GM18951 (cell line): ENCODE measurements around the gene CPD.

Source experiments
- POLR2A ChIP-seq: IDR thresholded peaks from 4 replicates; pipeline ENCODE4 v1.6.1; 2011; ENCODE audit warnings: mild to moderate bottlenecking; ENCODE audit not compliant: insufficient read length, insufficient read depth; ENCODE audit errors: extremely low read depth
- in situ Hi-C: fragments of 300-500 bp; cut with MboI; formaldehyde crosslinking; loops from one replicate; pipeline ENCODE4 v1.12.0; 2022; ENCODE audit warnings: low sequenced_read_pairs, mixed read lengths, inconsistent platforms; ENCODE audit not compliant: unreplicated experiment

Gene CPD

GRCh38 chr17:30363715-30364202 lies 15.0 kb upstream of the CPD start:
- TF ChIP-seq POLR2A, result no peak
- in situ Hi-C loops, result no loop called here

DNA sequence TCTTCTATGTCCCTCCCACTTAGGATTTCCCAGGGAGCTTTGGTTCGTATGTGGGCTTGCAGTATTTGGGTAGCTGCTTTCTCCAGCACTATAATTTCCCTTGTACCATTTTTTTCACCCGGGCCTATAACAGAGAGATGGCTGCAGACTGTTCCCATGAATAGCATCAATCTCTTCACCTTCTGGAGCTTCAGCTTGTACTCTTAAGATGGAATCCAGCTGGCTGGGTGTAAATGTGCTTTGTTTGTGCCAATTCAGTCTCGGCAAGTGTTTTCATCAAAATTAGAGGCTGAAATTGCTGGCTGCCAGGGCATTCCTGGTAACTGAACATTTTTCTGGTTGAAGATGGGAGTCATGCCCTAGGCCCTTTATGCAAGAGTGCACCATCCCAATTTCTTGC lies 12.2 kb upstream of the CPD start:
- in situ Hi-C loops, result no loop called here

DNA sequence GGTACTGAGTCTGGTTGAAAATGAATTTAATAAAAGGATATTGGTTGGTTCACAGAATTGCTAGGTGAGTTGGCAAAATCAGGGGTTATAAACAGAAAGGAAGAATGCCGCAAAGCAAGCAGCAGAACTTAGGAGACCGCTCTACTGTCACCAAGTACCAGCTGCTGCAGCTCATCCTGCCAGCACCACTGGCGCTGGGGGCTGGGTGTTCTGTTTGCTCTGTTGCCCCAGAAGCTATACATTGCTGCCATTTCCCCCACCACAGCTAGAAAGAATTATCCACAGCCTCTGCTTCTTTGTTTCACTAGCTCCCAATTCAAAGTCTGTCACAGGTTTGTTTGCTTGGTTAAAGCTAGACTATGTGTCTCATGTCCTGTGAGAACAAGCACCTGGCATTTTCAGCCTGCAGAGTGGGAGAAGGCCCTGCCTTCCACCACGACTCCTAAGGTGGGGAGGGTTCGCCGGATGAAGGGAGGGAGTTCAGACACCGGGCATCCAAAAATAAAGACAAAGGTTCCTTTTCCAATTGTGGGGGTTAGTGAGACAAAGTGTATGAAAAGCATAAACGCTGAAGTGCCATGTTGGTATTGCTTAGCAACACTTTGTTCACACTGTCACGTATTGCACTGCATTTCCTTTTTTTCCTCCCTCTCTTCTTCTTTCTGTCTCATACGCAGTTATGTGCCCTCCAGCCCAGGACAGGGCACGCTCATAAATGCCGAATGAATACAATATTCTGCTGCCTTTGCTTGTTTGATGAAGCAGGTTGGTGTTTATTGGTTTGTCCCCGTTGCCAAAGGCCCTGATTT lies 9.6 kb upstream of the CPD start:
- in situ Hi-C loops, result no loop called here
- TF ChIP-seq POLR2A, result no peak

More for the DNA sequence above, 12.2 kb upstream of the CPD start:
- no peak for TF ChIP-seq POLR2A

- no peak for TF ChIP-seq POLR2A
- in situ Hi-C loops, result no loop called here
Observed at GRCh38 chr17:30369995-30370394, 8.7 kb upstream of the CPD start.

DNA sequence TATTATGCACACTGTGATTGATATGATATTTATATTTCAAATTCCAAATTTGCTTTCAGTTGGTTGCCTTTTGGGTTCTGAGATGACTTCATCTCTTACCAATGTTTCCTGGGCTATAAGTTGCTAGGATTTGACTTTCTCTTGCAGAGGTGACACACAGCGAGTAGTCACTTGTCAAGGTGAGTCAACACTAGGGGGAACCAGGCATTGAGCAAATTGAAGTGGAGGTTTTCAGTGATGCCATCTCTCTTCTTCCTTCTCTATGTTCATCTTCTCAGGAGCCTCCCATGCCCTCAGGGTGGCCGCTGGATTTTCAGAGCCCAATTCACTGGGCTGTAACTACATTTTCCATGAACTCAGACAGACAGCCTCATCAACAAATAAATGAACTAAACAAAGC lies 6.0 kb upstream of the CPD start:
- in situ Hi-C loops, result no loop called here
- no peak for TF ChIP-seq POLR2A

DNA sequence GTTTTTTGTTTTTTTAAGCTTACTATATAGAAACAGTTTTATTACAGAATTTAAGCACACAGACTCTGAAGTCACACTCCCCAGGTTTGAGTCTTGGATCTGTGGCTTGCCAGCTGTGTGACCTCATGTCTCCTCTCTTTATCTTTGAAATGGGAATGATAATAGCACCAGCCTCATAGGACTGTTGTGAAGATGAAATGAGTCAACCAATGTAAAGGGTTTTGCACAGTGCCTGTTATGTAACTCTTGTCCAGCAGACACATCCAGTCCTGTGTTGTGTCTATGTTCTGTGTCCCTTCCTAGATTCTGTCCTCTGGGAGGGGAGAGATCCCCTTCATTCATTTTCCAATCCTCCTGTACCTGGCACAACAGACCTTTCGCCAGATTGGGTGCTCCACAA lies 3.1 kb upstream of the CPD start:
- in situ Hi-C loops, result no loop called here
- no peak for TF ChIP-seq POLR2A

GRCh38 chr17:30376621-30377452 lies 1.9 kb upstream of the CPD start:
- in situ Hi-C loops, result no loop called here
- TF ChIP-seq POLR2A, result no peak

- in situ Hi-C loops, result no loop called here
- TF ChIP-seq POLR2A, result no peak
Observed at GRCh38 chr17:30377574-30378240, 1.0 kb upstream of the CPD start.

DNA sequence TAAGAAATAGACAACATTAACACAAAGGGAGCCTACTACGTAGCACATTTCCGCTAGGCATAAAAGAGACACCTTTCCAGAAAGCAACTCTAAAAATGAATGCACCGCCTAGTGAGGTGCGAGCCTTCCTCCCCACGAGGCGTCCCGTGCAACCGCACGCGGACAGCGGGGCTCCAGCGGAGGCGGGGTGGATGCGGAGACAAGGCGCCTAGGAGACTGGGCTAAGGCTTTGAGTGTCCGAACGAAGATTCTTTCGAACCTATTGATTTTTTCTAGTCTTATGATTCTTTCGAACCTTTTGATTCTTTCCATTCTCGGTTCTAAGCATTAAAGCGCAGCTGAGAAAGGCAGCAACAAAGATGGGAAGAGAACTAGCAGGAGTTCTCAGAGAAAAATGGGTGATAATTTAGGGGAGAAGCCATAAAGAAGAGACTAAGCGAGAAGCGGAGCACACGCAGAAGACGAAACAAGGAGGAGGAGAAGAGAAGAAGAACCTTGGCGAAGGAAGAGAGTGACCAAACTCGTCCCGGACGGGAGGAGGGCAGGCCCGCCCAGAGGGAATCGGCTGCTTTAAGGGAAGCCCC lies 394 bp upstream of the CPD start:
- in situ Hi-C loops, result no loop called here
- TF ChIP-seq POLR2A, result no peak

DNA sequence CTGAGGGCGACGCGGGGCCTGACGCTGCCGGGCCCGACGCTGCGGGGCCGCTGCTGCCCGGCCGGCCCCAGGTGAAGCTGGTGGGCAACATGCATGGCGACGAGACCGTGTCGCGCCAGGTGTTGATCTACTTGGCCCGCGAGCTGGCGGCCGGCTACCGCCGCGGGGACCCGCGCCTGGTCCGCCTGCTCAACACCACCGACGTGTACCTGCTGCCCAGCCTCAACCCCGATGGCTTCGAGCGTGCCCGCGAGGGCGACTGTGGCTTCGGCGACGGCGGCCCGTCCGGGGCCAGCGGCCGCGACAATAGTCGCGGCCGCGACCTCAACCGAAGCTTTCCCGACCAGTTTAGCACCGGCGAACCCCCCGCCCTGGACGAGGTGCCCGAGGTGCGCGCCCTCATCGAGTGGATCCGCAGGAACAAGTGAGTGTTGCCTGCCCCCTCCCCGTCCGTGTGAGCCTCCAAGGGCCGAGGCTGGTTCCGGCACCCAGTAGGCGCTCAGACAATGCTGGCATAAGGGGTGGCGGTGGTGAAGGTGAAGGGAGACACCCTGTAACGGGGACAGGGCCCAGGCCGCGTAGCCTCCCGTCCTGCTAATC lies 676 bp downstream of the CPD start:
- no peak for TF ChIP-seq POLR2A
- in situ Hi-C loops, result no loop called here

GRCh38 chr17:30379903-30380381 lies 1.2 kb downstream of the CPD start:
- in situ Hi-C loops, result no loop called here
- TF ChIP-seq POLR2A, result no peak

DNA sequence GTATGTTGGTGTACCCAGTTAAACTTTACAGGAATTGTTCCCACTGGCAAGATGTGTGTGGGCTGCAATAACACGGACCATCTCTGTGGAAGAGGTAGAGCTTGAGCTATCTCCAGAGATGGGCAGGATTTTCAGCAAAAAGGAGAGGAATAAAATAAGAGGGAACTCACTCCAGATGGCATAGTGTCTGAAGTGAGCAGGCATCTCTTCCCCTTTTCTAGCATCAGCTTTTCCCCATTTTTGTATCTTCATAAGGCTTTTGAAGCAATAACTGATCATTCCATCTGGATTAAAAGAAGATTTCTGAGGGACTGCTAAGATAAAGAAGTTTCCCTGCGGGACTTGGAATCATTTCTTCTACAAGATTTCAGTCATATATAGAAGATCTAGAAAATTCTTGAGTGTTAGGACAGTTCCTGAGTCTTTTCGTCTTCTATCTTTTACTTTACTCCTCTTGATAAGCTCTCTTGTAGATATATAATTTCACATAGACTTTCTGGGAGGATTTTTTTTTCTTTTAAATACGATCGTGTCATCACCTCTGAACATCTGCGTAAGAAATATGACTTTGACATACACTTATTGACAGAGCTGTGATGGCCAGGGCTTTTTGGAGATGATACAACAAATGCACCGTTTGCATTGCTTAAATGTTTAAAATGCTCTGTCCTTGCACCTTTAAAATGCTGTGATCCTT lies 2.1 kb downstream of the CPD start:
- in situ Hi-C loops, result no loop called here
- no peak for TF ChIP-seq POLR2A
